Smooth muscle cell of the brain vasculature (primary cell): ENCODE measurements around the gene HSF2.
A peak's percentile ranks its signal among the peaks of the same experiment; 100 is the strongest.
"Not testable (repeated sequence)": the region's sequence is repeated elsewhere in the genome, so short reads cannot be mapped to it uniquely, and the experiment has no call there.

ENCODE experiments used
- DNase-seq: peaks from one replicate; pipeline ENCODE4 v3.0.0-alpha.2; 2012; ENCODE audit warnings: low read depth, low spot score

The HSF2 gene

GRCh38 chr6:122454673-122455072 lies 55.2 kb downstream of the HSF2 start:
- DNase-seq = no peak

- DNase-seq = not testable (repeated sequence)
Measured at GRCh38 chr6:122455116-122455515, 55.7 kb downstream of the HSF2 start.

GRCh38 chr6:122458087-122458486 lies 58.6 kb downstream of the HSF2 start:
- no peak for DNase-seq

GRCh38 chr6:122459240-122459639 lies 59.8 kb downstream of the HSF2 start:
- DNase-seq = no peak

- not testable (repeated sequence) for DNase-seq
Measured at GRCh38 chr6:122459865-122460416, 60.5 kb downstream of the HSF2 start.

- DNase-seq = no peak
Measured at GRCh38 chr6:122461885-122462284, 62.4 kb downstream of the HSF2 start.

- peak; percentile 86 for DNase-seq
Measured at GRCh38 chr6:122471107-122472021, 71.9 kb downstream of the HSF2 start, which contains the start of gene SERINC1. Gene SERINC1 (minus strand): TSS chr6:122471807. CDS start chr6:122471737, 70 bp downstream.

GRCh38 chr6:122472022-122472340 lies 72.5 kb downstream of the HSF2 start:
- no peak for DNase-seq

- DNase-seq = no peak
Measured at GRCh38 chr6:122476131-122476530, 76.7 kb downstream of the HSF2 start.

- DNase-seq = no peak
Measured at GRCh38 chr6:122482750-122483080, 83.3 kb downstream of the HSF2 start.
